IMR-90 (cell line): ENCODE results near the gene ADIRF. TPM values are rescaled to one million over a fixed set of nuclear protein-coding genes. Genes with fewer than 3 reads are reported as not detected.
"Not testable (repeated sequence)": the region's sequence is repeated elsewhere in the genome, so short reads cannot be mapped to it uniquely, and the experiment has no call there.

Experiments
- ATAC-seq: fragments of 200-7000 bp; cut with Tn5 transposase; 2 replicates; pipeline ENCODE4 v1.9.1; 2020; ENCODE audit warnings: low read depth, mild to moderate bottlenecking, moderate library complexity
- BruUV-seq: library from RNA; stranded (reverse); fragments of 400-500 nt; replicated peaks from 2 replicates; lab custom pipeline; 2021; lab: Mats Ljungman, UMichigan
- CTCF ChIA-PET: fragments of 300-600 bp; formaldehyde crosslinking; extraction: SDS; loops from one replicate; lab custom pipeline; 2021; ENCODE audit warnings: antibody characterized with exemption; lab: Yijun Ruan, JAX
- POLR2A ChIA-PET: fragments of 300-600 bp; sonication (Branson Sonifier 250); formaldehyde crosslinking; loops from one replicate; lab custom pipeline; 2022; ENCODE audit warnings: antibody characterized with exemption; ENCODE audit not compliant: unreplicated experiment; lab: Charles Lee
- DNase-seq: peaks from one replicate; pipeline ENCODE4 v3.0.0; 2013
- H2AFZ ChIP-seq: replicated peaks from 2 replicates; pipeline ENCODE3; 2013; ENCODE audit warnings: low read length, mild to moderate bottlenecking; ENCODE audit not compliant: poor library complexity
- H2AK5ac ChIP-seq: 2 replicates; pipeline ENCODE4 v1.6.1; 2013; ENCODE audit warnings: low read depth, low read length, inconsistent platforms
- H2AK9ac ChIP-seq: replicated peaks from 2 replicates; pipeline ENCODE3; 2013; ENCODE audit warnings: mild to moderate bottlenecking, low read depth, low read length, moderate library complexity; ENCODE audit not compliant: poor library complexity
- H2BK120ac ChIP-seq: 2 replicates; pipeline ENCODE4 v1.6.1; 2013; ENCODE audit warnings: low read depth, low read length, inconsistent platforms
- H2BK15ac ChIP-seq: 3 replicates; pipeline ENCODE4 v1.6.1; 2013; ENCODE audit warnings: low read depth, low read length, inconsistent platforms
- H2BK20ac ChIP-seq: 2 replicates; pipeline ENCODE4 v1.6.1; 2013; ENCODE audit warnings: low read depth, mild to moderate bottlenecking, inconsistent platforms, low read length, moderate library complexity
- H2BK5ac ChIP-seq: 2 replicates; pipeline ENCODE4 v1.6.1; 2013; ENCODE audit warnings: mild to moderate bottlenecking, low read depth, low read length, inconsistent platforms; ENCODE audit not compliant: poor library complexity, severe bottlenecking
- H3K14ac ChIP-seq: replicated peaks from 2 replicates; pipeline ENCODE4 v1.6.1; 2013; ENCODE audit warnings: low read depth, low read length, inconsistent platforms
- H3K18ac ChIP-seq: 2 replicates; pipeline ENCODE4 v1.6.1; 2013; ENCODE audit warnings: low read depth, low read length, control low read depth
- H3K23ac ChIP-seq: 2 replicates; pipeline ENCODE4 v1.6.1; 2013; ENCODE audit warnings: low read depth, low read length, inconsistent platforms
- H3K27ac ChIP-seq: 2 replicates; pipeline ENCODE4 v1.5.1; 2013; ENCODE audit warnings: mild to moderate bottlenecking, control low read depth, low read length; ENCODE audit not compliant: insufficient read depth
- H3K27me3 ChIP-seq: 2 replicates; pipeline ENCODE4 v1.6.1; 2013; ENCODE audit warnings: low read length; ENCODE audit not compliant: control insufficient read depth, insufficient read depth
- H3K36me3 ChIP-seq: 2 replicates; pipeline ENCODE4 v1.6.1; 2013; ENCODE audit warnings: low read length, mixed read lengths; ENCODE audit not compliant: control insufficient read depth, insufficient read depth
- H3K4ac ChIP-seq: 2 replicates; pipeline ENCODE4 v1.6.1; 2013; ENCODE audit warnings: low read depth, low read length, inconsistent platforms
- H3K4me1 ChIP-seq: 2 replicates; pipeline ENCODE4 v1.6.1; 2013; ENCODE audit warnings: low read length, mixed read lengths; ENCODE audit not compliant: control insufficient read depth, insufficient read depth
- H3K4me2 ChIP-seq: 2 replicates; pipeline ENCODE4 v1.6.1; 2013; ENCODE audit warnings: low read depth, mild to moderate bottlenecking, control low read depth, low read length, moderate library complexity
- H3K4me3 ChIP-seq: 2 replicates; pipeline ENCODE4 v1.5.1; 2013; ENCODE audit warnings: low read depth, mild to moderate bottlenecking, control low read depth, low read length, moderate library complexity; ENCODE audit not compliant: insufficient read depth
- H3K56ac ChIP-seq: 2 replicates; pipeline ENCODE4 v1.6.1; 2013; ENCODE audit warnings: low read length, inconsistent platforms; ENCODE audit not compliant: insufficient read depth; ENCODE audit errors: extremely low read depth
- H3K79me1 ChIP-seq, 2 experiments: 2 replicates each; pipeline ENCODE4 v1.6.1; 2013; ENCODE audit warnings: low read length in 2 of 2, inconsistent platforms in 1 of 2, low read depth in 1 of 2
- H3K9ac ChIP-seq: 2 replicates; pipeline ENCODE4 v1.6.1; 2013; ENCODE audit warnings: low read depth, low read length, control low read depth
- H3K9me1 ChIP-seq: 2 replicates; pipeline ENCODE4 v1.6.1; 2013; ENCODE audit warnings: low read length, inconsistent platforms; ENCODE audit not compliant: insufficient read depth
- H3K9me3 ChIP-seq: 2 replicates; pipeline ENCODE4 v1.6.1; 2013; ENCODE audit warnings: low read length; ENCODE audit not compliant: control insufficient read depth, insufficient read depth
- H4K20me1 ChIP-seq: 2 replicates; pipeline ENCODE4 v1.6.1; 2013; ENCODE audit warnings: low read length, inconsistent platforms; ENCODE audit not compliant: insufficient read depth
- H4K5ac ChIP-seq: 2 replicates; pipeline ENCODE4 v1.6.1; 2013; ENCODE audit warnings: mild to moderate bottlenecking, low read depth, low read length, control low read depth
- H4K8ac ChIP-seq, 2 experiments: 2 replicates each; pipeline ENCODE4 v1.6.1; 2013; ENCODE audit warnings: low read depth in 2 of 2, low read length in 2 of 2, control low read depth in 1 of 2, inconsistent platforms in 1 of 2
- H4K91ac ChIP-seq: 2 replicates; pipeline ENCODE4 v1.6.1; 2013; ENCODE audit warnings: low read depth, low read length, inconsistent platforms; ENCODE audit not compliant: insufficient read depth
- WGBS, 2 experiments: methylation state at CpG; one replicate each; pipeline versions ENCODE4 v1.1.5 to v1.1.7; 2013; ENCODE audit warnings: missing lambda C conversion rate in 2 of 2; ENCODE audit not compliant: insufficient read length in 1 of 2; ENCODE audit errors: extremely low coverage in 2 of 2; 5-methylcytosine and 5-hydroxymethylcytosine counted together
- dilution Hi-C: fragments of 300-500 bp; cut with HindIII; formaldehyde crosslinking; loops from one replicate; pipeline ENCODE4 v1.14.3; 2018; ENCODE audit warnings: low sequenced_read_pairs; ENCODE audit not compliant: unreplicated experiment
- in situ Hi-C: fragments of 300-500 bp; cut with MboI; formaldehyde crosslinking; loops from 3 replicates; pipeline ENCODE4 v1.14.3; 2019; ENCODE audit warnings: low sequenced_read_pairs, inconsistent platforms, mixed read lengths
- intact Hi-C: fragments of 100-400 bp; cut with micrococcal nuclease; formaldehyde crosslinking; loops from 2 replicates; pipeline ENCODE4 v1.10.0; 2022
- polyA plus RNA-seq, 3 experiments: library from polyadenylated mRNA; depleted of rRNA; stranded (reverse); fragments of >200 nt; gene quantifications; 2 replicates each; pipeline ENCODE4 v1.2.3, GENCODE V29; 2012; ENCODE audit warnings: low replicate concordance in 1 of 3
- total RNA-seq: library from RNA; depleted of rRNA; stranded (reverse); fragments of >200 nt; gene quantifications from 2 replicates; pipeline ENCODE4 v1.2.3, GENCODE V29; 2012

The ADIRF gene
- total and polyA plus RNA-seq, 2 of the 4 experiments (the other 2 are of a cell fraction), result 2.3 to 7.2 TPM

DNA sequence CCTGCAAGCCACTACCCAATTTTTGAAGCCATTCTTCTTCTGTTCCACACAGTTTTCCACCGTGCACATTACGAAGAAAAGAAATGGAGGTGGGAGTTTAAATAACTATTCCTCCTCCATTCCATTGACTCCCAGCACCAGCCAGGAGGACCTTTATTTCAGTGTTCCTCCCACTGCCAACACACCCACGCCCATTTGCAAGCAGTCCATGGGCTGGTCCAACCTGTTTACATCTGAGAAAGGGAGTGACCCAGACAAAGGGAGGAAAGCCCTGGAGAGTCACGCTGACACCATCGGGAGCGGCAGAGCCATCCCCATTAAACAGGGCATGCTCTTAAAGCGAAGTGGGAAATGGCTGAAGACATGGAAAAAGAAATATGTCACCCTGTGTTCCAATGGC is 40.0 kb downstream of the ADIRF start:
- POLR2A ChIA-PET, result not testable (repeated sequence)

DNA sequence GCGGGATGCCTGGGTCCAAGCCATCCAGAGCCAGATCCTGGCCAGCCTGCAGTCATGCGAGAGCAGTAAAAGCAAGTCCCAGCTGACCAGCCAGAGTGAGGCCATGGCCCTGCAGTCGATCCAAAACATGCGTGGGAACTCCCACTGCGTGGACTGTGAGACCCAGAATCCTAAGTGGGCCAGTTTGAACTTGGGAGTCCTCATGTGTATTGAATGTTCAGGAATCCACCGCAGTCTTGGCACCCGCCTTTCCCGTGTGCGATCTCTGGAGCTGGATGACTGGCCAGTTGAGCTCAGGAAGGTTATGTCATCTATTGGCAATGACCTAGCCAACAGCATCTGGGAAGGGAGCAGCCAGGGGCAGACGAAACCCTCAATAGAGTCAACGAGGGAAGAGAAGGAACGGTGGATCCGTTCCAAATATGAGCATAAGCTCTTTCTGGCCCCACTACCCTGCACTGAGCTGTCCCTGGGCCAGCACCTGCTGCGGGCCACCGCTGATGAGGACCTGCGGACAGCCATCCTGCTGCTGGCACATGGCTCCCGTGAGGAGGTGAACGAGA is 40.9 kb downstream of the ADIRF start:
- H2BK20ac ChIP-seq, H2AK5ac ChIP-seq, H3K4me3 ChIP-seq, ATAC-seq, H3K4me1 ChIP-seq, H3K27me3 ChIP-seq, H3K9me1 ChIP-seq, CTCF ChIA-PET, H2AK9ac ChIP-seq, in situ Hi-C loops, H3K79me1 ChIP-seq, H2BK5ac ChIP-seq, H3K23ac ChIP-seq, H3K4me2 ChIP-seq, H3K14ac ChIP-seq, H3K56ac ChIP-seq, BruUV-seq, H2BK120ac ChIP-seq, H3K18ac ChIP-seq, H4K5ac ChIP-seq, H3K4ac ChIP-seq, H3K27ac ChIP-seq, H3K9ac ChIP-seq, H4K8ac ChIP-seq, intact Hi-C loops, H3K9me3 ChIP-seq, dilution Hi-C loops, H2AFZ ChIP-seq, H3K36me3 ChIP-seq, POLR2A ChIA-PET, H4K20me1 ChIP-seq, H2BK15ac ChIP-seq, H4K91ac ChIP-seq, DNase-seq: not testable (repeated sequence)
- WGBS, 2 experiments, result 90% methylated on average over 2 of the region's 18 CpGs; no CpG with 5 or more reads in 1 of the 2 experiments

More for the DNA sequence above, 40.0 kb downstream of the ADIRF start:
- H2AFZ ChIP-seq, CTCF ChIA-PET, H2BK5ac ChIP-seq, H4K8ac ChIP-seq, H3K27me3 ChIP-seq, H2AK5ac ChIP-seq, H2BK20ac ChIP-seq, DNase-seq, H3K4ac ChIP-seq, ATAC-seq, H3K14ac ChIP-seq, in situ Hi-C loops, H4K91ac ChIP-seq, H3K9me3 ChIP-seq, H4K5ac ChIP-seq, H3K27ac ChIP-seq, H4K20me1 ChIP-seq, H3K4me2 ChIP-seq, H3K4me3 ChIP-seq, H3K56ac ChIP-seq, H3K9me1 ChIP-seq, BruUV-seq, intact Hi-C loops, dilution Hi-C loops, H3K9ac ChIP-seq, H3K4me1 ChIP-seq, H2BK120ac ChIP-seq, H2AK9ac ChIP-seq, H3K23ac ChIP-seq, H2BK15ac ChIP-seq, H3K18ac ChIP-seq, H3K79me1 ChIP-seq, H3K36me3 ChIP-seq: not testable (repeated sequence)
- no CpG with 5 or more reads among the region's 7 CpGs for WGBS, 2 experiments
